HUES64 (cell line): Measurements from ENCODE around the gene AKNA.
"Not testable (repeated sequence)": the region's sequence is repeated elsewhere in the genome, so short reads cannot be mapped to it uniquely, and the experiment has no call there.

Experiments
- H3K27ac ChIP-seq: 2 replicates; pipeline ENCODE4 v1.7.0; 2013; ENCODE audit warnings: low read depth, low read length, inconsistent platforms
- H3K27me3 ChIP-seq: 2 replicates; pipeline ENCODE4 v1.6.1; 2013; ENCODE audit warnings: mild to moderate bottlenecking, low read length; ENCODE audit not compliant: insufficient read depth
- H3K36me3 ChIP-seq: 2 replicates; pipeline ENCODE4 v1.6.1; 2013; ENCODE audit warnings: mild to moderate bottlenecking, low read length; ENCODE audit not compliant: insufficient read depth
- H3K4me1 ChIP-seq: 2 replicates; pipeline ENCODE4 v1.6.1; 2013; ENCODE audit warnings: mild to moderate bottlenecking, low read length, moderate library complexity; ENCODE audit not compliant: insufficient read depth
- H3K4me3 ChIP-seq: 2 replicates; pipeline ENCODE4 v1.5.1; 2013; ENCODE audit warnings: mild to moderate bottlenecking, low read length, moderate library complexity
- H3K9ac ChIP-seq: 2 replicates; pipeline ENCODE4 v1.6.1; 2013; ENCODE audit warnings: mild to moderate bottlenecking, low read depth, low read length
- H3K9me3 ChIP-seq: 2 replicates; pipeline ENCODE4 v1.6.1; 2013; ENCODE audit warnings: low read depth, low read length; ENCODE audit not compliant: insufficient read depth
- WGBS: fragments of 150-250, 120-280 bp; methylation state at CpG from one replicate; pipeline ENCODE4 v1.1.7; 2013; ENCODE audit warnings: missing lambda C conversion rate; 5-methylcytosine and 5-hydroxymethylcytosine counted together

The AKNA gene

GRCh38 chr9:114322831-114323531 is 64.8 kb downstream of the AKNA start, which contains the start of gene ORM1:
TSS of gene ORM1 (plus strand) at chr9:114323098. CDS start at chr9:114323134, 36 bp downstream.
- H3K4me1 ChIP-seq, H3K9me3 ChIP-seq, H3K27ac ChIP-seq, H3K9ac ChIP-seq, H3K36me3 ChIP-seq, H3K4me3 ChIP-seq, H3K27me3 ChIP-seq: not testable (repeated sequence)
- WGBS: 65% methylated on average over 4 of the region's 15 CpGs

GRCh38 chr9:114322160-114322818 is 65.5 kb downstream of the AKNA start:
- H3K27me3 ChIP-seq, H3K9ac ChIP-seq, H3K36me3 ChIP-seq, H3K4me3 ChIP-seq, H3K9me3 ChIP-seq, H3K4me1 ChIP-seq, H3K27ac ChIP-seq: not testable (repeated sequence)
- 90% methylated on average over 9 of the region's 12 CpGs for WGBS

GRCh38 chr9:114321759-114322158 is 66.0 kb downstream of the AKNA start:
- WGBS: 91% methylated on average over 8 of the region's 8 CpGs
- no peaks in the 10 kb centered on the region for H3K4me1 ChIP-seq
- no peak overlapping the region for H3K9ac ChIP-seq
- no peak overlapping the region for H3K4me3 ChIP-seq
- H3K27ac ChIP-seq: no peak overlapping the region
- H3K27me3 ChIP-seq: no peaks in the 10 kb centered on the region
- H3K36me3 ChIP-seq: no peaks in the 10 kb centered on the region
- no peaks in the 10 kb centered on the region for H3K9me3 ChIP-seq

- not testable (repeated sequence) for H3K9ac ChIP-seq, H3K27me3 ChIP-seq, H3K9me3 ChIP-seq, H3K4me3 ChIP-seq, H3K4me1 ChIP-seq, H3K36me3 ChIP-seq, H3K27ac ChIP-seq
- 95% methylated on average over 7 of the region's 7 CpGs for WGBS
These were observed 67.1 kb downstream of the AKNA start for GRCh38 chr9:114320710-114321109.

GRCh38 chr9:114319147-114319546 is 68.6 kb downstream of the AKNA start:
- Histone ChIP-seq H3K9me3 (no peaks in the 10 kb centered on the region), H3K9ac (no peak overlapping the region), H3K27ac (no peak overlapping the region), H3K27me3 (no peaks in the 10 kb centered on the region), H3K36me3 (no peaks in the 10 kb centered on the region), H3K4me3 (no peak overlapping the region), H3K4me1 (no peaks in the 10 kb centered on the region)
- 86% methylated on average over 3 of the region's 3 CpGs for WGBS

GRCh38 chr9:114318416-114318815 is 69.4 kb downstream of the AKNA start:
- H3K27ac ChIP-seq: no peak overlapping the region
- no peaks in the 10 kb centered on the region for H3K36me3 ChIP-seq
- no peaks in the 10 kb centered on the region for H3K27me3 ChIP-seq
- H3K9ac ChIP-seq: no peak overlapping the region
- 90% methylated on average over 8 of the region's 8 CpGs for WGBS
- H3K9me3 ChIP-seq: no peaks in the 10 kb centered on the region
- H3K4me1 ChIP-seq: no peaks in the 10 kb centered on the region
- no peak overlapping the region for H3K4me3 ChIP-seq

- H3K9me3 ChIP-seq: no peaks in the 10 kb centered on the region
- H3K9ac ChIP-seq: no peak overlapping the region
- 91% methylated on average over 8 of the region's 8 CpGs for WGBS
- H3K4me1 ChIP-seq: no peaks in the 10 kb centered on the region
- no peak overlapping the region for H3K27ac ChIP-seq
- no peak overlapping the region for H3K4me3 ChIP-seq
- H3K36me3 ChIP-seq: no peaks in the 10 kb centered on the region
- H3K27me3 ChIP-seq: no peaks in the 10 kb centered on the region
These were observed 70.0 kb downstream of the AKNA start for GRCh38 chr9:114317665-114318357.

- WGBS: 87% methylated on average over 8 of the region's 10 CpGs
- Histone ChIP-seq H3K9me3 (no peaks in the 10 kb centered on the region), H3K27ac (no peak overlapping the region), H3K36me3 (no peaks in the 10 kb centered on the region), H3K27me3 (no peaks in the 10 kb centered on the region), H3K4me1 (no peaks in the 10 kb centered on the region), H3K4me3 (no peak overlapping the region), H3K9ac (no peak overlapping the region)
These were observed 71.1 kb downstream of the AKNA start for GRCh38 chr9:114316605-114317230.

GRCh38 chr9:114315723-114316363 is 71.9 kb downstream of the AKNA start:
- H3K4me3 ChIP-seq: no peak overlapping the region
- no peak overlapping the region for H3K9ac ChIP-seq
- no peak overlapping the region for H3K27ac ChIP-seq
- WGBS: 97% methylated on average over 5 of the region's 8 CpGs
- H3K9me3 ChIP-seq: no peaks in the 10 kb centered on the region
- H3K27me3 ChIP-seq: no peaks in the 10 kb centered on the region
- H3K36me3 ChIP-seq: no peaks in the 10 kb centered on the region
- H3K4me1 ChIP-seq: no peaks in the 10 kb centered on the region

GRCh38 chr9:114314881-114315722 is 72.7 kb downstream of the AKNA start:
- Histone ChIP-seq H3K36me3 (no peaks in the 10 kb centered on the region), H3K27me3 (no peaks in the 10 kb centered on the region), H3K9me3 (no peaks in the 10 kb centered on the region), H3K9ac (no peak overlapping the region), H3K4me3 (no peak overlapping the region), H3K27ac (no peak overlapping the region), H3K4me1 (no peaks in the 10 kb centered on the region)
- 95% methylated on average over 8 of the region's 8 CpGs for WGBS
